ENCODE results near the gene CD160. TPM values are rescaled to one million over a fixed set of nuclear protein-coding genes. Genes with fewer than 3 reads are reported as not detected.

CD160 gene
- total RNA-seq, 1 experiment from 2014 or later: not detected

DNA sequence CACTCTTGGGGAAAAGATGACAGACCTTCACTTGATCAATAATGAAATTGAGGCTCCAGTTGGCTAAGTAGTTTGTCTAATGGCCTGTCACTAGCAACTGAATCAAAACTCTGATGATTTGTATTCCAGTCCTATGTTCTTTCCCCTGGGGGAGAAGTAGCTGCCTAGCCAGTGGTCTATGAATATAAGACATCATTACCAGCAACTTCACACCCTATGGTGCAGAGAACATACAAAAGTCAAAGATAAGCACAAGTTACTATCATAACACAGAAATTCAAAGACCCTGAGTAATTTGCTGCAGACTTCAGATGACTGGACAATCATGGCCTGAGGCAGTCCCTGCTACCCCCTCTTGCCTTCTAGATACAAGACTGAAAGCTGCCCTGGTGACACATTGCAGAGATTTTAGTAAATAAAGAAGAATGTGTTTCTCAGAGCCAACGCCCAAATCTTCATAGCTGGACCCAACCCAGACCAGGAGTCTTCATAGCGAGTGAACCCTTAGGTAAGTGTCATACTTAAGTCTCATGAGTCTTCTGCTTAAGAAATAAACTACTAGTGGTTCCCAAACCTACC is 13.1 kb upstream of the CD160 start:
- Histone ChIP-seq H3K4me1 (ENCODE audit: insufficient read depth, low read length) (peaks cover 2% of the 10 kb centered on the region; the same call in 1 of the 2 replicates), H3K18ac (ENCODE audit: insufficient read length, low read depth, low read length) (no peak overlapping the region), H4K20me1 (ENCODE audit: control insufficient read depth, insufficient read depth, insufficient read length) (no peaks in the 10 kb centered on the region), H4K5ac (ENCODE audit: insufficient read length, low read depth, low read length) (no peak overlapping the region), H2BK5ac (ENCODE audit: insufficient read length, low read length) (no peak overlapping the region), H3K9me3 (ENCODE audit: control insufficient read depth, low read depth, low read length) (no peaks in the 10 kb centered on the region), H2BK12ac (ENCODE audit: insufficient read length, low read depth, low read length) (no peak overlapping the region), H3K14ac (ENCODE audit: insufficient read depth, low read length) (no peak overlapping the region), H2BK15ac (ENCODE audit: low read depth, low read length) (no peak overlapping the region), H3T11ph (ENCODE audit: low read length) (no peak overlapping the region), H3K23ac (ENCODE audit: insufficient read length, low read depth, low read length) (no peak overlapping the region), H3K27me3 (ENCODE audit: insufficient read depth, low read length) (no peaks in the 10 kb centered on the region), H3K9ac (ENCODE audit: extremely low read depth, insufficient read length, low read length) (no peak overlapping the region), H3K56ac (ENCODE audit: insufficient read length, low read depth, low read length) (no peak overlapping the region), H4K91ac (ENCODE audit: insufficient read length, low read depth, low read length) (no peak overlapping the region), H2BK120ac (ENCODE audit: low read depth, low read length, poor library complexity, severe bottlenecking) (no peak overlapping the region), H3K4me2 (ENCODE audit: insufficient read depth, insufficient read length, low read length) (no peak overlapping the region), H3K79me2 (ENCODE audit: insufficient read depth, low read length) (no peaks in the 10 kb centered on the region), H3K27ac (ENCODE audit: insufficient read length, low read depth, low read length) (no peak overlapping the region), H3K79me1 (ENCODE audit: insufficient read depth, low read depth, low read length, poor library complexity, severe bottlenecking) (no peaks in the 10 kb centered on the region), H3K23me2 (ENCODE audit: insufficient read length, low read depth, low read length, poor library complexity, severe bottlenecking) (no peaks in the 10 kb centered on the region), H4K8ac (replicated peaks; ENCODE audit: insufficient read length, low read depth, low read length) (no peak overlapping the region), H2AFZ (ENCODE audit: low read length) (no peak overlapping the region), H3K4ac (ENCODE audit: low read depth, low read length) (no peak overlapping the region), H2BK20ac (ENCODE audit: low read depth, low read length, poor library complexity, severe bottlenecking) (no peak overlapping the region), H2AK5ac (ENCODE audit: insufficient read length, low read length) (no peak overlapping the region)
- no peak overlapping the region for H3K27ac Mint-ChIP-seq
- H3K27me3 Mint-ChIP-seq (ENCODE audit: low read depth): peaks cover 5% of the 10 kb centered on the region; the same call in 1 of the 2 replicates
- no CpG with 5 or more reads among the region's 2 CpGs for WGBS (ENCODE audit: extremely low coverage, insufficient read length, low lambda C conversion rate)
- no peaks in the 10 kb centered on the region for H3K9me3 Mint-ChIP-seq
- no peak overlapping the region for H3K4me3 Mint-ChIP-seq
- H3K4me1 Mint-ChIP-seq: peaks cover 15 to 17% of the 10 kb centered on the region in 2 experiments; a peak in 3 of 4 replicates
- H3K36me3 Mint-ChIP-seq (ENCODE audit: insufficient read depth in 1 of 3, low read depth in 3 of 3): no peaks in the 10 kb centered on the region
- TF ChIP-seq, protein P1, sequence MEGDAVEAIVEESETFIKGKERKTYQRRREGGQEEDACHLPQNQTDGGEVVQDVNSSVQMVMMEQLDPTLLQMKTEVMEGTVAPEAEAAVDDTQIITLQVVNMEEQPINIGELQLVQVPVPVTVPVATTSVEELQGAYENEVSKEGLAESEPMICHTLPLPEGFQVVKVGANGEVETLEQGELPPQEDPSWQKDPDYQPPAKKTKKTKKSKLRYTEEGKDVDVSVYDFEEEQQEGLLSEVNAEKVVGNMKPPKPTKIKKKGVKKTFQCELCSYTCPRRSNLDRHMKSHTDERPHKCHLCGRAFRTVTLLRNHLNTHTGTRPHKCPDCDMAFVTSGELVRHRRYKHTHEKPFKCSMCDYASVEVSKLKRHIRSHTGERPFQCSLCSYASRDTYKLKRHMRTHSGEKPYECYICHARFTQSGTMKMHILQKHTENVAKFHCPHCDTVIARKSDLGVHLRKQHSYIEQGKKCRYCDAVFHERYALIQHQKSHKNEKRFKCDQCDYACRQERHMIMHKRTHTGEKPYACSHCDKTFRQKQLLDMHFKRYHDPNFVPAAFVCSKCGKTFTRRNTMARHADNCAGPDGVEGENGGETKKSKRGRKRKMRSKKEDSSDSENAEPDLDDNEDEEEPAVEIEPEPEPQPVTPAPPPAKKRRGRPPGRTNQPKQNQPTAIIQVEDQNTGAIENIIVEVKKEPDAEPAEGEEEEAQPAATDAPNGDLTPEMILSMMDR (conservative IDR thresholded peaks at IDR 0.05): no peak
- no peak for DNase-seq
